ENCODE results near the gene GGNBP2.
"Not testable (repeated sequence)": the region's sequence is repeated elsewhere in the genome, so short reads cannot be mapped to it uniquely, and the experiment has no call there.

Gene GGNBP2

GRCh38 chr17:36602030-36602748, 57.5 kb downstream of the GGNBP2 start:
- DNase-seq (ENCODE audit: low read depth): peak; percentile 24

GRCh38 chr17:36602924-36603384, 58.2 kb downstream of the GGNBP2 start:
- peak; percentile 65 for DNase-seq (ENCODE audit: low read depth)

- not testable (repeated sequence) for DNase-seq (ENCODE audit: low read depth)
These were observed 60.3 kb downstream of the GGNBP2 start for GRCh38 chr17:36605028-36605427.

GRCh38 chr17:36608280-36608679, 63.6 kb downstream of the GGNBP2 start:
- DNase-seq (ENCODE audit: low read depth): no peak

- DNase-seq (ENCODE audit: low read depth): peak; percentile 79
These were observed 64.2 kb downstream of the GGNBP2 start for GRCh38 chr17:36608794-36609497.

- DNase-seq (ENCODE audit: low read depth): no peak
These were observed 64.8 kb downstream of the GGNBP2 start for GRCh38 chr17:36609498-36609862.

GRCh38 chr17:36610474-36610873, 65.8 kb downstream of the GGNBP2 start:
- peak; percentile 25 for DNase-seq (ENCODE audit: low read depth)

- DNase-seq (ENCODE audit: low read depth): peak; percentile 93
These were observed 66.8 kb downstream of the GGNBP2 start for GRCh38 chr17:36611345-36612072.

GRCh38 chr17:36612323-36612722, 67.6 kb downstream of the GGNBP2 start:
- no peak for DNase-seq (ENCODE audit: low read depth)

- no peak for DNase-seq (ENCODE audit: low read depth)
These were observed 68.4 kb downstream of the GGNBP2 start for GRCh38 chr17:36613155-36613554.

- DNase-seq (ENCODE audit: low read depth): no peak
These were observed 69.4 kb downstream of the GGNBP2 start for GRCh38 chr17:36614081-36614480.

GRCh38 chr17:36614933-36615332, 70.2 kb downstream of the GGNBP2 start:
- no peak for DNase-seq (ENCODE audit: low read depth)

- DNase-seq (ENCODE audit: low read depth): no peak
These were observed 71.6 kb downstream of the GGNBP2 start for GRCh38 chr17:36616061-36617029.

- no peak for DNase-seq (ENCODE audit: low read depth)
These were observed 73.1 kb downstream of the GGNBP2 start for GRCh38 chr17:36617773-36618172.

- no peak for DNase-seq (ENCODE audit: low read depth)
These were observed 78.6 kb downstream of the GGNBP2 start for GRCh38 chr17:36623281-36623680.

- no peak for DNase-seq (ENCODE audit: low read depth)
These were observed 80.5 kb downstream of the GGNBP2 start for GRCh38 chr17:36625188-36625587.

- DNase-seq (ENCODE audit: low read depth): no peak
These were observed 82.4 kb downstream of the GGNBP2 start for GRCh38 chr17:36627101-36627500.

- no peak for DNase-seq (ENCODE audit: low read depth)
These were observed 83.9 kb downstream of the GGNBP2 start for GRCh38 chr17:36628576-36628975.

- peak; percentile 55 for DNase-seq (ENCODE audit: low read depth)
These were observed 84.6 kb downstream of the GGNBP2 start for GRCh38 chr17:36629252-36629847.

- no peak for DNase-seq (ENCODE audit: low read depth)
These were observed 85.3 kb downstream of the GGNBP2 start for GRCh38 chr17:36629970-36630502.

- no peak for DNase-seq (ENCODE audit: low read depth)
These were observed 86.3 kb downstream of the GGNBP2 start for GRCh38 chr17:36631022-36631421.

All from iris pigment epithelial cell (primary cell).